Neuron (in vitro differentiated cells): ENCODE data around the gene HNRNPR.
"Not testable (repeated sequence)": the region's sequence is repeated elsewhere in the genome, so short reads cannot be mapped to it uniquely, and the experiment has no call there.

Source experiments
- H2AFZ ChIP-seq: one replicate; pipeline ENCODE4 v1.6.1; 2013; ENCODE audit warnings: low read depth, mild to moderate bottlenecking, inconsistent platforms, low read length, moderate library complexity
- H3K27me3 ChIP-seq: one replicate; pipeline ENCODE4 v1.6.1; 2013; ENCODE audit warnings: low read length; ENCODE audit not compliant: insufficient read depth
- H3K36me3 ChIP-seq: one replicate; pipeline ENCODE4 v1.6.1; 2013; ENCODE audit warnings: low read length; ENCODE audit not compliant: insufficient read depth
- H3K4me1 ChIP-seq: one replicate; pipeline ENCODE4 v1.6.1; 2013; ENCODE audit warnings: low read length; ENCODE audit not compliant: insufficient read depth
- H3K4me3 ChIP-seq: 2 replicates; pipeline ENCODE4 v1.5.1; 2013; ENCODE audit warnings: mild to moderate bottlenecking, low read length, moderate library complexity
- H3K9me3 ChIP-seq: one replicate; pipeline ENCODE4 v1.6.1; 2013; ENCODE audit warnings: low read length

The HNRNPR gene

DNA sequence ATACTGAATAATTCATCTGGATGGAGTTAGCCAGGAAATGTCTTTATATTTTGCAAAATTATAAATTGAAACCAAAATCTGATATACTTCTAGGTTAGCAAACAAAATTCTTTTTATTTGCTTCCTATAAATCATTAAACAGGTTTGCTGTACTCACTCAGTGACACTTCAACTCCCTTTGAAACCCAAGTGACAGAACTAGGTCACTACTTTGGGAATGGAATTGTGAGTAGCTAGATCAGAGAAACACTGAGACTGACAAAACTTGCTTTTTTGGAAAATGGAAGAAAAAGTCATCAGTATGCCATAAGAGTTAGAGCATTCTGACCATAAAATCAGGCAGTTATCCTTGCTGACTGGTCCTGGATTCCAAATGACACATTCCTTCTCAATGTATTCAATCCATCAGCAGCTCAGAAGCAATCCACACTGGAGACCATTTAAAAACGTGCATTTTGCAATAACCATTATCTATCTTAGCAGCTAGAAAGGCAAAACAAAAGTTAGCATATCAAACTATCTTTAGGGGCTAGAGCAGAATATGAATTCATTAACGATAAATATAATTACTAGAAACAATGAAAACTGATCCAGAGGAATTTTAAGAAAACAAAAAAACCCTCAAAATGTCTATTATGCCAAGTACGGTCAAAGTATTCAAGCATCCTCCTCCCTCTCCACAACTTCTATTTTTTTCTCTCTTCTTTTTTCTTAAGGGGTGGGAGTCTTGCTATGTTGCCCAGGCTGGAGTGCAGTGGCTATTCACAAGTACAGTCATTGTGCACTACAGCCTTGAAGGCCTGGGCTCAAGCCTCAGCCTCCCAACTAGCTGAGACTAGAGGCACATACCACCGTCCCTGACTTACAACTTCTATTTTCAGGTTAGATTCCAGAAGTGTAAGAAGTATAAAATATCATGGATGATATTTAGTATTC, 60.1 kb downstream of the HNRNPR start:
- no peak overlapping the region for H3K4me3 ChIP-seq

DNA sequence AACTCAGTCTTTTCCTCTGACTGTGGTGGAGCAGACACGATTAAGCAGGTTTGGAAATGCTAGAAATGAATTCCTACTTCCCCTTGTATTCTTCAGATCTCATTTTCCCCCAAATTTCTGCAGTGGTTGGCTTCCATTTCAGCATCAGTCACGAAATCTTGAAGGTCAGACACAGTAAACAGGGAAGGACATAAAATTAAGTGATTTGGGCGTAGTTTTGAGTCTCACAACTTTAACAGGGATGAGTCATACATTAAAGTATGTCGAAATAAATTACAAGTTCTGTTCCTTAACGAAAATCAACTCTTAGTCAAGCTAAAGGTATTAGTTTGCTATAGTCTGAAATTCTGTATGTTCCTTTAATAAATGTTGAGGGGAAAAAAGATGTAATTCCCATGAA, 61.1 kb downstream of the HNRNPR start:
- Histone ChIP-seq H2AFZ (no peak overlapping the region), H3K36me3 (peaks cover 71% of the 10 kb centered on the region), H3K4me3 (no peak overlapping the region), H3K4me1 (no peaks in the 10 kb centered on the region), H3K9me3 (no peaks in the 10 kb centered on the region), H3K27me3 (no peaks in the 10 kb centered on the region)

More for the DNA sequence above, 60.1 kb downstream of the HNRNPR start:
- H3K9me3 ChIP-seq = no peaks in the 10 kb centered on the region
- no peaks in the 10 kb centered on the region for H3K27me3 ChIP-seq
- no peak overlapping the region for H2AFZ ChIP-seq
- H3K36me3 ChIP-seq = peaks cover 80% of the 10 kb centered on the region
- H3K4me1 ChIP-seq = no peaks in the 10 kb centered on the region

DNA sequence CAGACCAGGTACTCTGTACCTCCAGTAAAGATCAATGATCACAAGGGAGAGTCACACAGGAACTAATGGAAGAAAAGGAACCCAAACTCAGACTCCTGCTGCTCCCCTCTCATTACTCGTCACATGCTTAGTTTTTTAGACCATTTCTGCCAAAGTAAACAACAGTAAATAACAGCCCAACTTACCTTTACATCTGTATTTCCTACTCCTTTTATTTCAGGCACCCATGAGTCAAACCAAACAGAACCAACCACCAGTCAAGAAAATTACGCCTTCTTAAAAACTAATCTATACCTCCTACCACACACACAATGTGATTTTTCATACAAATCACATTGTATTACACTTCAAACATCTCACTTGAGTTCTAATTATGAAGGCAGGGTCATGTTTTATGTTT, 65.4 kb downstream of the HNRNPR start:
- Histone ChIP-seq H3K4me3 (no peak overlapping the region), H3K9me3 (no peaks in the 10 kb centered on the region), H3K27me3 (no peaks in the 10 kb centered on the region), H3K4me1 (no peaks in the 10 kb centered on the region), H2AFZ (no peak overlapping the region), H3K36me3 (peaks cover 38% of the 10 kb centered on the region)

DNA sequence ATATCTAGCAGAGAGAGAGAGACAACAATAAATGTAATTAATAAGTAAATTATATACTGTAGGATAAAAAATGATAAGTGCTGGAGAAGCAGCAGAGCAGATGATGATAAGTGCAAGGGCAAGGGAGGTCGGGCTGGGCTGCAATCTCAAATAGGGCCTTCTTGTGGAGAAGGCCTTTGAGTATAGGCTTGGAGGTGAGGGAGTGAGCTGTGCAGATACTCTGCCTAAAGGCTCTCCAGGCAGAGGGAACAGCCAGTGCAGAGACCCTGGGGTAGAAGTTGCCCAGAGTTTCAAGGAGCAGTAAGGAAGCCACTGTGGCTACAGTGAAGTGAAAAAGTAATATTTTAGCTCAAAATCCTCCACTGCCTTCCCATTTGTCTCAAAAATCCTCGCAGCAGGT, 67.6 kb downstream of the HNRNPR start:
- Histone ChIP-seq H3K4me3 (no peak overlapping the region), H3K9me3 (no peaks in the 10 kb centered on the region), H3K27me3 (no peaks in the 10 kb centered on the region), H2AFZ (no peak overlapping the region), H3K36me3 (peaks cover 19% of the 10 kb centered on the region), H3K4me1 (no peaks in the 10 kb centered on the region)

DNA sequence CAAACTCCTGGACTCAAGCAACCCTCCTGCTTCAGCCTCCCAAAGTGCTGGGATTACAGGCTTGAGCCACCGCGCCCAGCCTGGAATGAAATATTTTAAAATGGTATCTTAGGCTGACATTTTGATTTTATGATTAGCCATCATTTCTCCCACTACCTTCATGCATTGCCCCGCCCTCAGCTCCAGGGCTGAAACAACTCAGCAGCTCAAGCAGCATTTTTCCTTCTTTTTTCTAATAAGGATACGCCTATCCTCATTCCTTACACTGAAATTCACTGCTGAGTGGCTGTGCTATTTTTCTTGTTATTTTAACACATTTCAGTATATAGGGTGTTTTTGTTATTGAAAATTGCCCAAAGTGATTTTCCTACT, 70.0 kb downstream of the HNRNPR start:
- Histone ChIP-seq H3K36me3 (no peaks in the 10 kb centered on the region), H3K4me3 (no peak overlapping the region), H3K9me3 (no peaks in the 10 kb centered on the region), H3K4me1 (no peaks in the 10 kb centered on the region), H2AFZ (no peak overlapping the region), H3K27me3 (no peaks in the 10 kb centered on the region)

DNA sequence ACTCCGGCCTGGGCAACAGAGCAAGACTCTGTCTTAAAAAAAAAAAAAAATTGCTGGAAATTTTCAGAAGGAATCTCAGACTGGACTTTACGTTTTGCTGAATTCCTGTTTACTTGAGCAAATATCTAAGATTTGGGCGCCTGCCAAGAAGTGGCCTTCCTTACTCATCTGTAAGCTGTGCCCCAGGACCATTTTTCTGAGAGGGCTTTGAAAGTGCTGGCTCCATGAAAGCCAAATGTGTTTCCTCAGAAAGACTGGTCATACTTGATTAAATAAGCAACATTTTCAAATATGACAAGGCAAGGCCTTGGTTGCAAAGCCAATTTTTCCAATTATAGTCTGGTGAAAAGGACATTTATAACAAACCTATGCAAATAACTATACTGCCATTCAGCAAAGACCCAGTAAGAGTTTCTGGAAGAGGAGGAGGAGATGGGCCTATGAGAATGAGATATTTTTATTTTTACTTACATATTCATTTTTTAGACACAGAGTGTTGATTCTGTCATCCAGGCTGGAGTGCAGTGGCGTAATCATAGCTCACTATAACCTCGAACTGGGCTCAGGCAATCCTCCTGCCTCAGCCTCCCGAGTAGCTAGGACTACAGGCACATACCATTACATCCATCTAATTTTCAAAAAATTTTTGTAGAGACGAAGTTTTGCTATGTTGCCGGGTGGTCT, 70.5 kb downstream of the HNRNPR start:
- Histone ChIP-seq H3K36me3 (no peaks in the 10 kb centered on the region), H3K4me3 (no peak overlapping the region), H3K4me1 (no peaks in the 10 kb centered on the region), H3K9me3 (no peaks in the 10 kb centered on the region), H2AFZ (no peak overlapping the region), H3K27me3 (no peaks in the 10 kb centered on the region)

DNA sequence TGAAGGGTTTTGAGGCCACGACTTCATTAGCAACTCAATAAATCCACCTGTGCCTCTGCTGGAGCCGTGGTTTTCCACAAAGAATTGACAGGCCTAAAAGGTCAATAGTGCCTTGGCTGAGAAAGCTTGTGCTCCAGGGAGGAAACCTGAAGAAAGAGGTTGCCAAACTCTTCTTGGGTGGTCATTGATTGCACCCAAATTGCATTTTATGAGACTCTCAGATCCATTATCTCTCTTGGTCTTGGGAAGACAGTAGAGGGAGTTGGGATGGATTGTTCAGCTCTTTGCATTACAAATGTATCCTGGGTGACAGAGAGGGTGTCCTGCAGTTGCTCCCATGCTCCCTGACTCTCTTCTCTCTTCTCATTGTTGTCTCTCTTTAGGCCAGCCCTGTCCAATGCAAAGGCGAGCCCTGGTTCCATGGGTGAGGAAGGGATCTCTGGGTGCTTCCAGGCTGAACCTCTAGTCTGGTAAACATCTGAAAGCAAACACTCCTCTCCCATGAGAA, 80.7 kb downstream of the HNRNPR start:
- peaks cover 18% of the 10 kb centered on the region for H3K4me1 ChIP-seq
- no peaks in the 10 kb centered on the region for H3K36me3 ChIP-seq
- no peak overlapping the region for H2AFZ ChIP-seq
- no peaks in the 10 kb centered on the region for H3K27me3 ChIP-seq
- H3K4me3 ChIP-seq = no peak overlapping the region
- no peaks in the 10 kb centered on the region for H3K9me3 ChIP-seq

DNA sequence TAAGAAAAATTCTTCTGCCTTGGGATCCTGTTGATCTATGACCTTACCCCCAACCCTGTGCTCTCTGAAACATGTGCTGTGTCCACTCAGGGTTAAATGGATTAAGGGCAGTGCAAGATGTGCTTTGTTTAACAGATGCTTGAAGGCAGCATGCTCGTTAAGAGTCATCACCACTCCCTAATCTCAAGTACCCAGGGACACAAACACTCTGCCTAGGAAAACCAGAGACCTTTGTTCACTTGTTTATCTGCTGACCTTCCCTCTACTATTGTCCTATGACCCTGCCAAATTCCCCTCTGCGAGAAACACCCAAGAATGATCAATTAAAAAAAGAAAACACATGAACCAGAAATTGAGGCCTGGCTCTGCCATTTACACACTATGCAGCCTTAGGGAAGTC, 86.0 kb downstream of the HNRNPR start:
- not testable (repeated sequence) for H3K27me3 ChIP-seq, H3K36me3 ChIP-seq, H2AFZ ChIP-seq, H3K9me3 ChIP-seq, H3K4me1 ChIP-seq, H3K4me3 ChIP-seq

DNA sequence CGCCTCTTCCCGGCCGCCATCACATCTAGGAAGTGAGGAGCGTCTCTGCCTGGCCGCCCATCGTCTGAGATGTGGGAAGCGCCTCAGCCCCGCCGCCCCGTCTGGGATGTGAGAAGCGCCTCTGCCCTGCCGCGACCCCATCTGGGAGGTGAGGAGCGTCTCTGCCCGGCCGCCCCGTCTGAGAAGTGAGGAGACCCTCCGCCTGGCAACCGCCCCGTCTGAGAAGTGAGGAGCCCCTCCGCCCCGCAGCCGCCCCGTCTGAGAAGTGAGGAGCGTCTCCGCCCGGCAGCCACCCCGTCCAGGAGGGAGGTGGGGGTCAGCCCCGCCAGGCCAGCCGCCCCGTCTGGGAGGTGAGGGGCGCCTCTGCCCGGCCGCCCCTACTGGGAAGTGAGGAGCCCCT, 86.7 kb downstream of the HNRNPR start:
- H3K27me3 ChIP-seq, H3K36me3 ChIP-seq, H3K9me3 ChIP-seq, H3K4me3 ChIP-seq, H3K4me1 ChIP-seq, H2AFZ ChIP-seq: not testable (repeated sequence)
